Inflammatory macrophage (primary cell): ENCODE measurements around the gene AATF.
A peak's percentile ranks its signal among the peaks of the same experiment; 100 is the strongest.

Experiments
- DNase-seq, 2 donors: peaks; one replicate each; pipeline ENCODE4 v3.0.0-alpha.2; 2020 to 2022

The AATF gene

GRCh38 chr17:36931096-36931696 is 17.6 kb upstream of the AATF start:
- DNase-seq, result no peak

GRCh38 chr17:36931697-36932382 is 16.9 kb upstream of the AATF start:
- no peak for DNase-seq

- no peak for DNase-seq
These were observed 16.4 kb upstream of the AATF start for GRCh38 chr17:36932383-36932693.

- no peak for DNase-seq
These were observed 15.9 kb upstream of the AATF start for GRCh38 chr17:36932694-36933511.

GRCh38 chr17:36933512-36934143 is 15.1 kb upstream of the AATF start:
- no peak for DNase-seq

GRCh38 chr17:36934144-36934691 is 14.5 kb upstream of the AATF start:
- DNase-seq, result no peak

GRCh38 chr17:36934692-36935630 is 13.8 kb upstream of the AATF start:
- no peak for DNase-seq

- DNase-seq, result no peak
These were observed 12.9 kb upstream of the AATF start for GRCh38 chr17:36935671-36936454.

GRCh38 chr17:36936455-36937000 is 12.2 kb upstream of the AATF start:
- DNase-seq, result no peak

- DNase-seq, result peak in 1 of 2 donors; percentile 28
These were observed 11.5 kb upstream of the AATF start, which contains the start of gene LHX1 for GRCh38 chr17:36937001-36937958. Gene LHX1, plus strand, starts transcription at chr17:36937475. Its CDS starts 723 bp downstream, at chr17:36938198.

GRCh38 chr17:36937959-36938565 is 10.7 kb upstream of the AATF start:
- peak in 1 of 2 donors; percentile 22 for DNase-seq

GRCh38 chr17:36938566-36939051 is 10.1 kb upstream of the AATF start:
- DNase-seq, result no peak

- DNase-seq, result no peak
These were observed 9.5 kb upstream of the AATF start for GRCh38 chr17:36939052-36939801.

GRCh38 chr17:36939802-36940312 is 8.9 kb upstream of the AATF start:
- DNase-seq, result no peak

GRCh38 chr17:36940313-36941264 is 8.2 kb upstream of the AATF start:
- no peak for DNase-seq

GRCh38 chr17:36941265-36942010 is 7.3 kb upstream of the AATF start:
- DNase-seq, result no peak
